GM20431 (cell line): ENCODE results near the gene ITGBL1.

Source experiments
- in situ Hi-C: fragments of 300-500 bp; cut with MseI, MboI; formaldehyde crosslinking; loops from one replicate; pipeline ENCODE4 v1.15.0; 2020; ENCODE audit warnings: low sequenced_read_pairs; ENCODE audit not compliant: unreplicated experiment

ITGBL1 gene

GRCh38 chr13:101618440-101619187 is 166.1 kb downstream of the ITGBL1 start:
- in situ Hi-C loops, result no loop called here

- in situ Hi-C loops, result no loop called here
Measured at GRCh38 chr13:101621099-101621498, 168.6 kb downstream of the ITGBL1 start.

- in situ Hi-C loops, result no loop called here
Measured at GRCh38 chr13:101623470-101624209, 171.2 kb downstream of the ITGBL1 start.

- in situ Hi-C loops, result no loop called here
Measured at GRCh38 chr13:101624210-101624922, 171.9 kb downstream of the ITGBL1 start.

- in situ Hi-C loops, result no loop called here
Measured at GRCh38 chr13:101624981-101625380, 172.5 kb downstream of the ITGBL1 start.

GRCh38 chr13:101626925-101627555 is 174.6 kb downstream of the ITGBL1 start:
- in situ Hi-C loops, result no loop called here

GRCh38 chr13:101627556-101627943 is 175.1 kb downstream of the ITGBL1 start:
- in situ Hi-C loops, result no loop called here

GRCh38 chr13:101628900-101629299 is 176.4 kb downstream of the ITGBL1 start:
- in situ Hi-C loops, result no loop called here

GRCh38 chr13:101631395-101631794 is 178.9 kb downstream of the ITGBL1 start:
- in situ Hi-C loops, result no loop called here

- in situ Hi-C loops, result no loop called here
Measured at GRCh38 chr13:101634142-101634541, 181.7 kb downstream of the ITGBL1 start.

GRCh38 chr13:101639711-101640110 is 187.2 kb downstream of the ITGBL1 start:
- in situ Hi-C loops, result no loop called here

GRCh38 chr13:101640788-101641400 is 188.4 kb downstream of the ITGBL1 start:
- in situ Hi-C loops, result no loop called here

GRCh38 chr13:101645871-101646270 is 193.4 kb downstream of the ITGBL1 start:
- in situ Hi-C loops, result no loop called here

- in situ Hi-C loops, result no loop called here
Measured at GRCh38 chr13:101647760-101648159, 195.3 kb downstream of the ITGBL1 start.

- in situ Hi-C loops, result no loop called here
Measured at GRCh38 chr13:101648766-101649487, 196.5 kb downstream of the ITGBL1 start.

- in situ Hi-C loops, result no loop called here
Measured at GRCh38 chr13:101649488-101650126, 197.1 kb downstream of the ITGBL1 start.

GRCh38 chr13:101654883-101655282 is 202.4 kb downstream of the ITGBL1 start:
- in situ Hi-C loops, result no loop called here

GRCh38 chr13:101655435-101655834 is 203.0 kb downstream of the ITGBL1 start:
- in situ Hi-C loops, result no loop called here

- in situ Hi-C loops, result no loop called here
Measured at GRCh38 chr13:101660711-101661110, 208.2 kb downstream of the ITGBL1 start.
